Frontal cortex (tissue), 4 donors: Measurements from ENCODE around the gene PASK. TPM values are rescaled to one million over a fixed set of nuclear protein-coding genes. Genes with fewer than 3 reads are reported as not detected.
A peak's percentile ranks its signal among the peaks of the same experiment; 100 is the strongest.
"Not testable (repeated sequence)": the region's sequence is repeated elsewhere in the genome, so short reads cannot be mapped to it uniquely, and the experiment has no call there.

Experiments
- DNase-seq, 2 donors: peaks; one replicate each; pipeline ENCODE4 v3.0.0; 2012; ENCODE audit warnings: low spot score in 2 of 2
- FAIRE-seq: peaks from 2 replicates; lab custom pipeline; 2012; peaks lifted over from hg19 to GRCh38; lab: Jason Lieb, UNC
- total RNA-seq: library from RNA; depleted of rRNA; stranded (reverse); fragments of >200 nt; gene quantifications from one replicate; pipeline ENCODE4 v1.2.3, GENCODE V29; 2014
- donor health status: control.
- donor health status: control.
- donor health status: control.

PASK gene
- 15.1 TPM for total RNA-seq

DNA sequence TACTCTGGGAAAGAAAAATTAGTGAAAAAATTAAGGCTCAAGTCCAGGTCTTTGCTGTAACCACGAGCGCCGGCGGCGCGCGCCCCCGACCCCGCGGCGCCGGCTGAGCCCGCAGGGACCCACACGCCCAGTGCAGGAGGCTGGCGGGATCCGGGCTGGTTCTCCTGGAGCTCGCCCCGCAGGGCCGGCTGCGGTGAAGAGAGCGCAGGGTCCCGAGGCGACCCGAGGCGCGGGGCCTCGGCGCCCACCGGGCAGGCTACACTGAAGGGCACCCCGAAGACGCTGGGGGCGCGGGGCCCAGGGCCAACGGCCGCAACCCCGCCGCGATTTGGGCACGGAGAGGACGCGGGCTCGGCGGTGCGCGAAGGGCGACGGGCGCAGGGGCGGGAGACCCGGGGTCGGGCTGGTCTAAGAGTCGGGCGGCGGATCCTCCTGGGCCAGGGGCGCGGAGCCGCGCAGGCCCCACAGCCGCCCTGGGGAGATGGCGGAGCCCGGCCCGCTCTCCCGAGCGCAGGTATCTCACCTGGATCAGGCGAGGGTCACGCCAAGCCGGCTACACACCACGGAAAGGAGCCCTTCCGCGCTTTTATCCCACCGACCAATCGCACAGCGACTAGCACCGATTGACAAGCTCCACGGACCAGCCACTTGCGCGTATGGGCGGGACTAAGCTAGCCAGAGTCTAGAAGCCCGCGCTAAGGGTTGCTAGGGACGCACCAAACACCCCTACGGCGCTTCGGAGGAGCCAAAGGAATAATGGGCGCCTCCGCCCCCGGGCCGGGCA lies at the start of gene PASK:
Gene PASK, minus strand, starts transcription at position 582 of the 784 bp plus-strand sequence. CDS start 6,440 bp downstream, outside the sequence.
- FAIRE-seq = no peak

GRCh38 chr2:241198381-241199279 lies 49.4 kb upstream of the PASK start:
- DNase-seq (peak in 1 of 2 donors; percentile 12), FAIRE-seq (no peak)

More for the DNA sequence above, at the start of gene PASK:
- peak; percentile 94 for DNase-seq

GRCh38 chr2:241197947-241198346 lies 48.7 kb upstream of the PASK start:
- DNase-seq = peak in 1 of 2 donors; percentile 12
- FAIRE-seq = no peak

- not testable (repeated sequence) for DNase-seq, FAIRE-seq
These were observed 48.0 kb upstream of the PASK start for GRCh38 chr2:241197246-241197645.

DNA sequence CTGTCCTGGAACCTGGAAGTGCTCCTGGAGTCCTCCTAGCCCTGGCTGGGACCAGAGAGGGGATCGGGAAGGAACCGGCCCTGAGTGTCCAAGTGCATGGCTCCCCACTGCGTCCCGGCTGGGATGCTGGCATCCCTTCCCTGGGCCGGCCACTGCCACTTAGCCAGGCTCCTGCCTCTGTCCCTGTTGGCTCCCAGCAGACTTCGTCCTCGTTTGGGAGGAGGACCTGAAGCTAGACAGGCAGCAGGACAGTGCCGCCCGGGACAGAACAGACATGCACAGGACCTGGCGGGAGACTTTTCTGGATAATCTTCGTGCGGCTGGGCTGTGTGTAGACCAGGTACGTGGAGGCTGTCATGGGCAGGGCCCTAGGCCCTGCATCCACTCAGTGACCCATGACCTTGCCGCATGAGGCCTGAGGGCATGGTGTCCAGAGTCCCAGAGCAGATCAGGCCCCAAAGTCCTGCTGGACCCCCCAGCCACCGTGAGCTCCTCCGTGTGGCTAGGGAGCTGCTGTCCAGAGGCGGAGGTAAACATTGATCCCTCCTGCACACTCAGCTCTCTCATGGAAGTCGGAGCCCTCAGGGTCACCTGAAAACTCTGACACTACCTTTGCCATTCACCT lies 46.3 kb upstream of the PASK start:
- DNase-seq (no peak), FAIRE-seq (no peak)

DNA sequence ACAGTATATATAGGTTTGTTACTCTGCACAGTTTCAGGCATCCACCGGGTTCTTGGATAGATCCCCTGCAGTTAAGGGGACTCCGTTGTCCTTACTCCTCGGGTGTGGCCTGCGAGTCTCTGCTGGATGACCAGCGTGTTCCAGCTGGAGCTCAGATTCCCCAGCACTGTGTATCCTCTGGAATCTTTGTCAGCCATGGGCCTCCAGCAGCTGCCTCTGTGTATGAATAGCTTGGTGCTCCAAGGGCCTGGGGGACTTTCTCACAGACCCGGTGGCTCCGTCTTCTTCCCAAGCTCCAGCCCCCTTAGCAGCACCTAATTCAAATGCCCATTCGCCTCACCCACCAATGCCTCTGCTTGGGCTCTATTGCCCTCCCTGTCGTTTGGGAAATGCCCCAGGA lies 45.5 kb upstream of the PASK start:
- FAIRE-seq (no peak), DNase-seq (no peak)

GRCh38 chr2:241193271-241193670 lies 44.0 kb upstream of the PASK start:
- no peak for DNase-seq

DNA sequence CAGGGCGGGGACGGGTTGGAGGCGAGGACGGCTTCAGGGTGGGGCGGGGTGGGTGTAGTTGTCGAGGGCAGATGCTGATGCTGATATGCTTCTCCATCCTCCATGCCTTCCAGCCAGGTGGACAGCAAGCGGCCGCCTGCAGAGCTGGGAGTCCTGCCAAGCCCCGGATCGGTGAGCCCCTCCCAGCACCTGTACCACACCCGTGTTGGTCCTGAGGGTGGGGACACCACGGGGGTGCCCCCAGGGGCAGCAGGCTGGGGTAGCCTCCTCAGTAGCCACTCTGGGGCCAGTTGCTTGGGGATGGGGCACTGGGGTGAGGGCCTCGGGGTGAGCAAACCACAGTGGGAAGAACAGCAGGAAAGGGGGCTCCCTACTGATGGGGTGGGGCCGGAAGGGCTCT lies 41.8 kb upstream of the PASK start:
- DNase-seq = no peak
- FAIRE-seq = no peak

More at GRCh38 chr2:241193271-241193670, 44.0 kb upstream of the PASK start:
- no peak for FAIRE-seq

DNA sequence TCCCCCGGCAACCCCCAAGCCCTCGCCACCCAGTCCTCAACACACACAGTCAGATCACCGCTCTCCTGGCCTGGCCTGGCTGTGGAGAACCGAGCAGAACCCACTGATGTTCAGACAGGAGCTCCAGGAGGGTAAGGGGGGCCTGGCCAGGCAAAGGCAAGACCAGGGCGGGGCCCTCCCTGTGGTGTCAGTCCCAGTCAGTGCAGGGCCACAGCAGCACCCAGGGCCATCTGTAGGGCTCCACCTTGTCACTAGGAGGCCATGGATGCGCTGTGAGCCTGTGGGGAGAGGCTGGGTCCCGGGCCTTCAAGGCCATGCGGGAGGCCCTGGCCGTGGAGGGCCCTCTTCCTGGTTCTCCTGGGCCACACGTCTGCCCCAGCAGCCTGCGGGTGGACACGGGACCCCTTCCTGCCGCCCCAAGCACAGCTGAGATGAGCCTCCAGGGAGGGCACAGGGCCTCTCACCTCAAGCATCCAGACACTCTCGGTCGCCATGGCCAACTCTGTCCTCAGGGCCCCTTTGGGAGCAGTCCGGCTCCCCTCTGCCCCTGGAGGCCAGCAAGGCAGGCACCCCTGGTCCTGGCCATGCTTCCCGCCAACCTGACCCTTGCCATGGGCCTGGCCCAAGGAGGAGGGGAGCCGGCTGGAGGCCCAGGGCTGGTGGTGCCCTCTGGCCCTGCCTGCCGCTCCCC lies 41.2 kb upstream of the PASK start:
- DNase-seq (no peak), FAIRE-seq (no peak)

GRCh38 chr2:241189856-241190201 lies 40.6 kb upstream of the PASK start:
- FAIRE-seq (no peak), DNase-seq (no peak)

DNA sequence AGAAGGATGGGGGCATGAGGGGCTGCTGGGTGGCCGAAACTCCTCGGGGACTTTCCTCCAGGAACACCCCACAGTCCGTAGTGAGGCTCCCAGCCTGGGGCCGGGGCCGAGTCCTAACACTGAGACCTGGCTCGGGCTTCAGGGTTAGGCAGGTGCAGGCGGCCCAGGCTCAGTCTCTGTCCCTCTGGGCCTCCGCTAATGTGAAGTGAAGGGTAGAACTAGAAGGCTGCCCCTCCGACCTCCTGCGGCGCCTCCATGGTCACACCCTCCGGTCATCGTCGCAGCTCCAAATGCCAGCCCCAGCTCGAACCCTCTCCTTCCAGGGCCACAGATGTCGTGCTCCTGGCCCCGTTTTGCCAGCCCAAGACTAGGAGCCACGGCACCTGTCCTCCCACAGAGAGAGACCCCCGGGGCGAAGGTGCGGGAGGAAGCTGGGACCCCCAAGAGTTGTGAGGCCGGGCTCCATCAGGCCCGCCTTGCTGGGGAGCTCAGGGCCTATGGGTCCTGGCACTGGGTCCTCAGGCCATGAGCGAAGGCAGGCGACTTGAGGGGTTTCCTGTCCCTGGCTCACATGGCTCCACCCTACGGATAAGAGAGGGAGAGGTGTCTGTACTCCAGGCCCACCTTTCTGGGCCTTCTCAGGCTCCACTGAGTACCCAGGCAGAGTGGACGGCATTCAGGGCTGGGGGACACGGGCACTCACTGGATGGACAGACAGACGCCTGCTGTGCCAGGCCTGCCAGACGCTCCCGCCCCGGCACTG lies 40.0 kb upstream of the PASK start:
- FAIRE-seq = no peak

DNA sequence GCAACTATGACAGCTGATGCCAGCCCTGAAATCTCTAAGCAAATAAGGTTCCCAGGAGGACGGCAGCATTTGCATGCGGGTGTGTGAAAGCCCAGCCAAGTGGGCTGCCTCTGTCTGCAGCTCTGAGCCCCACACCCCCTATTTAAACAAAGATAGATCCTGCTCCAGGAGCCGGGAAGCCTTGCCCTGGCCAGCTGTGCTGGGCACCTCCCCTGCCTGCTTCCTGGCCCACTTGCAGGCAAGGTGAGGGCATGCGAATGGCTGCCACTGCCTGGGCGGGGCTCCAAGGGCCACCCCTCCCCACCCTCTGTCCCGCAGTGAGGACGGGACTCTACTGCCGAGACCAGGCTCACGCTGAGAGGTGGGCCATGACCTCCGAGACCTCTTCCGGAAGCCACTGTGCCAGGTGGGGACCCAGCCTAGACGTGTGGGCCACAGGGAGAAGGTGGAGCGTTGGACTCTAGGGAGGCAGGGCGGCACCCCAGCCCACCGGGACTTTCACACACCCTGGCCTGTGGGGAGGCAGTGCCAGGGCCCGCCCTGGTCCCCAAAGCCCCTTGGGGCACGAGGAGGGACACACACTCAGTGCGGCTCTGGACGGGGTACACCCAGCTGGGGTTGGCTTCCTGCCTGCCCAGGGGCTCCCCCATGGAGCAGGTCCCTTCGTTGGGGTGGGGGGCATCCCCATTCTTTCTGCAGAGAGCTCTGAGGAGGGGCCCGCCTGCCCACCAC lies 39.3 kb upstream of the PASK start, which contains the start of gene ANO7:
Gene ANO7, plus strand, starts transcription at position 317 of the 732 bp plus-strand sequence. CDS start 1,387 bp downstream, outside the sequence.
- no peak for FAIRE-seq
- no peak for DNase-seq

More for the DNA sequence above, 40.0 kb upstream of the PASK start:
- DNase-seq = no peak

GRCh38 chr2:241187918-241188234 lies 38.6 kb upstream of the PASK start:
- FAIRE-seq (no peak), DNase-seq (no peak)

DNA sequence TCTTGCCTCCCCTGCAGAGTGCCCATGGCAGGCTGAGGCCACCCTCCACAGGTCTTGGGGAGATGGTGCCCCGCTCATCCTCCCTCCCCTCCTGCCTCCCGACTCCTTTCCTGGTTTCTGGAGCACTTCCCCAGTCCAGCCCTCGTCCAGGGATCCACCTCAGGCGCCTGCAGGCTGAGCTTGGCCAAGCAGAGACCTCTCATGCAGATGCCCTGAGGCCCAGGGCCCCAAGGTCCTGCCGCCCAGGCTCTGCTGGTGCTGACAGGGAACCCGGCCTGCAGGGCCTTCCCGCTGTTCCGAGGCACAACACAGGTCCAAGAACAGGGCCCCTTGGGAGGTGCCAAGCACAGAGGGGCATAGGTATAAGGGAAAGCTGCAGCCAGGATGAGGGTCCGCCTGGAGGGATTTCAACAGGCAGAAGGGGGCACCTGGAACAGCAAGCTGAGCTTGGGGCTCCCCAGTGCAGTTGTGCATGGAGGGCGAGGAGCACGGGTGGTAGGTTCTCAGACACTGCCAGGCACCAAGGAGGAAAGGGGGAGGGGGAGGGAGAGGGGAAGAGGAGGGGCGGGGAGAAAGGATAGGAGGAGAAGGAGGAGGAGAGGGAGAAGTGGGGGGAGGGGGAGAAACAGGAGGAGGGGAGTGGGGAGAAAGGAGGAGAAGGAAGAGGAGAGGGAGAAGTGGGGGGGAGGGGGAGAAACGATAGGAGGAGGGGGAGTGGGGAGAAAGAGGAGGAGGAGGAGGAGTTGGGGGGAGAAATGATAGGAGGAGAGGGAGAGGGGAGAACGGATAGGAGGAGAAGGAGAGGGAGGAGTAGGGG lies 38.0 kb upstream of the PASK start:
- no peak for DNase-seq
- FAIRE-seq = no peak

DNA sequence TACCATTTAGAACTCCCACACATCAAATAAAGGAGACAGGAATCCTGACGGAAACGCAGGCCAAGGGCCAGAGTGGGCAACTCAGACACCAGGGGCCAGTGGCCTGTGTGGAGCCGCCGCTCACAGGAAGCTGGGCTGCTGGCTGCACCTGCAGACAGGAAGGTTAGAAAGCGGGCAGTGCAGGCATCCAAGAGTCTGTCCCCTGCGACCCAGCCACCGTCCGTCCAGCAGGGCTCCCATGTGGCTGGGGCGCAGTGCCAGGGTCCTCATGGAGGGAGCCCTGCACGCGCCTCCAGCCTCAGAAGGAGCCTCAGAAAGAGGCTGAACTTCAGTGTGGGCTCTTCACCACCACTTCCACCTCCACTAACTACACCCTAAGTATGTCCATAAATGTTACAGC lies 36.7 kb upstream of the PASK start:
- FAIRE-seq (no peak), DNase-seq (no peak)

- FAIRE-seq = no peak
- DNase-seq = no peak
These were observed 35.6 kb upstream of the PASK start for GRCh38 chr2:241184901-241185300.

DNA sequence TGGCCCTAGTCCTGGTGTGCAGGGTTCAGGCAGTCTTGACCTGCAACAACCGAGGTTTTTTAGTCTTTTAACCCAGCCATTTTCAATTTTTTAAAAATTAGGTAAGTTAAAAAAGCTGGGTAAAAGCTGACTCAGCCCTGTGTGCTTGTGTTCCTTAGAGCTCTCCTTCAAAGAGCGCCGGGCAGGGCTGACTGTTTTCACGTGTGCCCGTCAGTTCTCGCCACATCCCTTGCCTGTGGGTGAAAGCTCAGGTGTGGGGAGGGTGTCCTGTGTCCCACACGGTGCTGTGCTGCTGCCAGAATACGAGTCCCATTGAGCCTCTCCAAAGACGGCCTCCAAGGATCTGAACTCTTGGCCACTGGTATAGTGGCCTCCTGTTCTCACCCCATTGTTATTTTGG lies 33.9 kb upstream of the PASK start:
- no peak for FAIRE-seq
- DNase-seq = no peak
